ENCODE results near the gene FASN. TPM values are rescaled to one million over a fixed set of nuclear protein-coding genes. Genes with fewer than 3 reads are reported as not detected.
A peak's percentile ranks its signal among the peaks of the same experiment; 100 is the strongest.

FASN gene
- total RNA-seq, 2 donors from 2014 or later, result 87.3 to 126 TPM

- DNase-seq (peak in 1 of 3 donors; percentile 6), ATAC-seq (no peak)
- Mint-ChIP-seq H3K27ac (no peak overlapping the region), H3K4me1 (peaks cover 5% of the 10 kb centered on the region), H3K27me3 (no peaks in the 10 kb centered on the region), H3K4me3 (no peak overlapping the region), H3K36me3 (ENCODE audit: low read depth) (no peaks in the 10 kb centered on the region)
- no peaks in the 10 kb centered on the region for H3K9me3 ChIP-seq (ENCODE audit: control insufficient read depth, low read length, poor library complexity, severe bottlenecking)
Measured at GRCh38 chr17:82054351-82055022, 43.5 kb downstream of the FASN start.

- Mint-ChIP-seq H3K27me3 (no peaks in the 10 kb centered on the region), H3K36me3 (ENCODE audit: low read depth) (no peaks in the 10 kb centered on the region), H3K27ac (no peak overlapping the region), H3K4me3 (no peak overlapping the region), H3K4me1 (peaks cover 5% of the 10 kb centered on the region)
- no peak for ATAC-seq
- H3K9me3 ChIP-seq (ENCODE audit: control insufficient read depth, low read length, poor library complexity, severe bottlenecking), result no peaks in the 10 kb centered on the region
- DNase-seq, result peak in 1 of 3 donors; percentile 7
Measured at GRCh38 chr17:82053556-82054263, 44.3 kb downstream of the FASN start.

GRCh38 chr17:82053130-82053529 lies 44.9 kb downstream of the FASN start:
- H3K36me3 Mint-ChIP-seq (ENCODE audit: low read depth), result no peaks in the 10 kb centered on the region
- H3K27ac Mint-ChIP-seq, result no peak overlapping the region
- DNase-seq (peak in 1 of 3 donors; percentile 8), ATAC-seq (no peak)
- H3K4me1 Mint-ChIP-seq, result peaks cover 5% of the 10 kb centered on the region
- H3K4me3 Mint-ChIP-seq, result peak overlapping the region; percentile 81
- no peaks in the 10 kb centered on the region for H3K9me3 ChIP-seq (ENCODE audit: control insufficient read depth, low read length, poor library complexity, severe bottlenecking)
- no peaks in the 10 kb centered on the region for H3K27me3 Mint-ChIP-seq

- Mint-ChIP-seq H3K4me3 (peak overlapping the region; percentile 81), H3K27me3 (no peaks in the 10 kb centered on the region), H3K27ac (no peak overlapping the region), H3K4me1 (peaks cover 5% of the 10 kb centered on the region), H3K36me3 (ENCODE audit: low read depth) (peaks cover 1% of the 10 kb centered on the region)
- no peaks in the 10 kb centered on the region for H3K9me3 ChIP-seq (ENCODE audit: control insufficient read depth, low read length, poor library complexity, severe bottlenecking)
- peak in 1 of 3 donors; percentile 6 for DNase-seq
- no peak for ATAC-seq
Measured at GRCh38 chr17:82052638-82053059, 45.4 kb downstream of the FASN start.

GRCh38 chr17:82051776-82052637 lies 46.0 kb downstream of the FASN start, which contains the start of the genes GPS1 and RFNG:
Gene GPS1 (plus strand): TSS chr17:82051898. CDS start chr17:82051932, 34 bp downstream.
Gene RFNG (minus strand): TSS chr17:82051811. CDS start chr17:82051766, 45 bp downstream.
- Mint-ChIP-seq H3K4me1 (peaks cover 8% of the 10 kb centered on the region), H3K36me3 (ENCODE audit: low read depth) (peaks cover 3% of the 10 kb centered on the region), H3K27me3 (no peaks in the 10 kb centered on the region), H3K27ac (peak within 1 kb of the TSS; percentile 67), H3K4me3 (peak within 1 kb of the TSS; percentile 86)
- ATAC-seq (peak; percentile 94), DNase-seq (peak; percentile 74 to 81 (median 75))
- no peaks in the 10 kb centered on the region for H3K9me3 ChIP-seq (ENCODE audit: control insufficient read depth, low read length, poor library complexity, severe bottlenecking)

GRCh38 chr17:82050761-82051641 lies 47.0 kb downstream of the FASN start:
- no peaks in the 10 kb centered on the region for H3K9me3 ChIP-seq (ENCODE audit: control insufficient read depth, low read length, poor library complexity, severe bottlenecking)
- Mint-ChIP-seq H3K4me1 (peaks cover 8% of the 10 kb centered on the region), H3K36me3 (ENCODE audit: low read depth) (peaks cover 3% of the 10 kb centered on the region), H3K4me3 (peak overlapping the region; percentile 86), H3K27me3 (no peaks in the 10 kb centered on the region), H3K27ac (peak overlapping the region; percentile 67)
- DNase-seq (peak in 1 of 3 donors; percentile 16), ATAC-seq (peak; percentile 23)

- H3K36me3 Mint-ChIP-seq (ENCODE audit: low read depth), result peaks cover 3% of the 10 kb centered on the region
- no peaks in the 10 kb centered on the region for H3K27me3 Mint-ChIP-seq
- peak overlapping the region; percentile 67 for H3K27ac Mint-ChIP-seq
Measured at GRCh38 chr17:82050152-82050760, 47.8 kb downstream of the FASN start.

GRCh38 chr17:82049521-82049971 lies 48.5 kb downstream of the FASN start:
- Mint-ChIP-seq H3K4me1 (peaks cover 8% of the 10 kb centered on the region), H3K27me3 (no peaks in the 10 kb centered on the region), H3K27ac (no peak overlapping the region), H3K36me3 (ENCODE audit: low read depth) (peaks cover 3% of the 10 kb centered on the region), H3K4me3 (no peak overlapping the region)
- no peak for ATAC-seq
- H3K9me3 ChIP-seq (ENCODE audit: control insufficient read depth, low read length, poor library complexity, severe bottlenecking), result no peaks in the 10 kb centered on the region
- DNase-seq, result no peak

More at GRCh38 chr17:82050152-82050760, 47.8 kb downstream of the FASN start:
- ATAC-seq, result no peak
- no peaks in the 10 kb centered on the region for H3K9me3 ChIP-seq (ENCODE audit: control insufficient read depth, low read length, poor library complexity, severe bottlenecking)
- Mint-ChIP-seq H3K4me3 (peak overlapping the region; percentile 86), H3K4me1 (peaks cover 8% of the 10 kb centered on the region)
- DNase-seq, result no peak

GRCh38 chr17:82049106-82049505 lies 48.9 kb downstream of the FASN start:
- H3K27ac Mint-ChIP-seq, result no peak overlapping the region
- H3K27me3 Mint-ChIP-seq, result no peaks in the 10 kb centered on the region
- H3K4me3 Mint-ChIP-seq, result no peak overlapping the region
- ATAC-seq, result no peak
- no peak for DNase-seq
- H3K36me3 Mint-ChIP-seq (ENCODE audit: low read depth), result peaks cover 3% of the 10 kb centered on the region
- H3K9me3 ChIP-seq (ENCODE audit: control insufficient read depth, low read length, poor library complexity, severe bottlenecking), result no peaks in the 10 kb centered on the region
- H3K4me1 Mint-ChIP-seq, result peaks cover 8% of the 10 kb centered on the region

- DNase-seq (no peak), ATAC-seq (no peak)
- no peak overlapping the region for H3K27ac Mint-ChIP-seq
- no peaks in the 10 kb centered on the region for H3K9me3 ChIP-seq (ENCODE audit: control insufficient read depth, low read length, poor library complexity, severe bottlenecking)
- peaks cover 8% of the 10 kb centered on the region for H3K4me1 Mint-ChIP-seq
- no peak overlapping the region for H3K4me3 Mint-ChIP-seq
- peaks cover 3% of the 10 kb centered on the region for H3K36me3 Mint-ChIP-seq (ENCODE audit: low read depth)
- H3K27me3 Mint-ChIP-seq, result no peaks in the 10 kb centered on the region
Measured at GRCh38 chr17:82048571-82048971, 49.5 kb downstream of the FASN start.

GRCh38 chr17:82047914-82048570 lies 50.0 kb downstream of the FASN start:
- Mint-ChIP-seq H3K4me1 (peaks cover 8% of the 10 kb centered on the region), H3K27me3 (no peaks in the 10 kb centered on the region), H3K4me3 (no peak overlapping the region), H3K36me3 (ENCODE audit: low read depth) (peaks cover 3% of the 10 kb centered on the region), H3K27ac (no peak overlapping the region)
- H3K9me3 ChIP-seq (ENCODE audit: control insufficient read depth, low read length, poor library complexity, severe bottlenecking), result no peaks in the 10 kb centered on the region
- no peak for DNase-seq
- ATAC-seq, result no peak
